COLO668 (cell line): ENCODE results near the gene EPN2.
A peak's percentile ranks its signal among the peaks of the same experiment; 100 is the strongest.

ENCODE experiments used
- DNase-seq: peaks from one replicate; lab custom pipeline; 2025; ENCODE audit not compliant: unreplicated experiment; lab: John Stamatoyannopoulos, UW

The EPN2 gene

GRCh38 chr17:19363114-19363438 is 125.9 kb downstream of the EPN2 start:
- DNase-seq: no peak

- DNase-seq: no peak
Observed at GRCh38 chr17:19363460-19364035, 126.4 kb downstream of the EPN2 start.

- DNase-seq: no peak
Observed at GRCh38 chr17:19364699-19365498, 127.7 kb downstream of the EPN2 start.

GRCh38 chr17:19365499-19365817 is 128.3 kb downstream of the EPN2 start:
- no peak for DNase-seq

- DNase-seq: no peak
Observed at GRCh38 chr17:19365833-19366636, 128.9 kb downstream of the EPN2 start.

GRCh38 chr17:19366637-19366972 is 129.4 kb downstream of the EPN2 start:
- DNase-seq: no peak

GRCh38 chr17:19368229-19368628 is 131.1 kb downstream of the EPN2 start:
- DNase-seq: no peak

GRCh38 chr17:19369107-19369778 is 132.1 kb downstream of the EPN2 start:
- DNase-seq: no peak

- no peak for DNase-seq
Observed at GRCh38 chr17:19369846-19370492, 132.8 kb downstream of the EPN2 start.

GRCh38 chr17:19370493-19370960 is 133.4 kb downstream of the EPN2 start:
- peak; percentile 43 for DNase-seq

GRCh38 chr17:19371259-19372010 is 134.3 kb downstream of the EPN2 start:
- DNase-seq: no peak

- no peak for DNase-seq
Observed at GRCh38 chr17:19372011-19372370, 134.8 kb downstream of the EPN2 start.

- no peak for DNase-seq
Observed at GRCh38 chr17:19372439-19372838, 135.3 kb downstream of the EPN2 start.

GRCh38 chr17:19372866-19373504 is 135.8 kb downstream of the EPN2 start:
- DNase-seq: no peak

GRCh38 chr17:19374136-19374535 is 137.0 kb downstream of the EPN2 start:
- DNase-seq: no peak

- DNase-seq: no peak
Observed at GRCh38 chr17:19375732-19376131, 138.6 kb downstream of the EPN2 start.

- peak; percentile 3 for DNase-seq
Observed at GRCh38 chr17:19376811-19377210, 139.6 kb downstream of the EPN2 start.

GRCh38 chr17:19377602-19378415 is 140.6 kb downstream of the EPN2 start:
- peak; percentile 95 for DNase-seq
